Tibial nerve (tissue), 4 donors: ENCODE data around the gene BMERB1.

Source experiments
- CTCF ChIP-seq, 5 experiments: fragments of 200-600 bp in 3 of 5; fragments of 450-650 bp in 2 of 5; sonication (generic) in 3 of 5; IDR thresholded peaks; one replicate each; pipeline ENCODE4 v1.5.1; 2016 to 2019; ENCODE audit warnings: antibody characterized with exemption in 5 of 5, mild to moderate bottlenecking in 3 of 5, moderate library complexity in 2 of 5
- EP300 ChIP-seq, 2 donors: sonication (generic); formaldehyde crosslinking; IDR thresholded peaks; one replicate each; pipeline ENCODE4 v1.6.1; 2017; ENCODE audit warnings: antibody characterized with exemption in 2 of 2, mild to moderate bottlenecking in 1 of 2
- POLR2A ChIP-seq, 2 donors: fragments of 450-650 bp; IDR thresholded peaks; one replicate each; pipeline ENCODE4 v1.6.1; 2017; ENCODE audit warnings: antibody characterized with exemption in 2 of 2, mild to moderate bottlenecking in 2 of 2, moderate library complexity in 2 of 2

GRCh38 chr16:15553313-15554088, 119.1 kb downstream of the BMERB1 start:
- TF ChIP-seq POLR2A (IDR thresholded peaks at IDR 0.05): no peak
- TF ChIP-seq CTCF (IDR thresholded peaks at IDR 0.05): no peak
- TF ChIP-seq EP300 (IDR thresholded peaks at IDR 0.05): no peak
